Measurements from ENCODE around the gene NBEAL1. TPM values are rescaled to one million over a fixed set of nuclear protein-coding genes. Genes with fewer than 3 reads are reported as not detected.

The NBEAL1 gene
- total and polyA plus RNA-seq, 9 donors = 4.6 to 36.2 (median 26.2) TPM

- peaks cover 1% of the 10 kb centered on the region for H3K4me1 ChIP-seq (ENCODE audit: insufficient read depth)
- no peak for DNase-seq
- no peaks in the 10 kb centered on the region for H3K36me3 ChIP-seq
- WGBS, 3 donors = 18 to 35% (median 20%) methylated on average over 1 of the region's 1 CpG
- TF ChIP-seq POLR2A (IDR thresholded peaks at IDR 0.05) (no peak), CTCF (IDR thresholded peaks at IDR 0.05) (no peak), EP300 (IDR thresholded peaks at IDR 0.05) (no peak)
- no peaks in the 10 kb centered on the region for H3K9me3 ChIP-seq
- intact Hi-C loops (cut with DNase I) = no loop called here
- H3K4me3 ChIP-seq = no peak overlapping the region
- no peaks in the 10 kb centered on the region for H3K27me3 ChIP-seq
- H3K27ac ChIP-seq = no peak overlapping the region
Observed at GRCh38 chr2:203022751-203023150, 8.1 kb downstream of the NBEAL1 start.

GRCh38 chr2:203025592-203025991, 10.9 kb downstream of the NBEAL1 start:
- DNase-seq = no peak
- no peak overlapping the region for H3K4me3 ChIP-seq
- TF ChIP-seq EP300 (IDR thresholded peaks at IDR 0.05) = no peak
- TF ChIP-seq CTCF (IDR thresholded peaks at IDR 0.05) = no peak
- no peak for TF ChIP-seq POLR2A (IDR thresholded peaks at IDR 0.05)
- H3K36me3 ChIP-seq = no peaks in the 10 kb centered on the region
- no peaks in the 10 kb centered on the region for H3K9me3 ChIP-seq
- intact Hi-C loops (cut with DNase I) = no loop called here
- peaks cover 1% of the 10 kb centered on the region for H3K4me1 ChIP-seq (ENCODE audit: insufficient read depth)
- no peaks in the 10 kb centered on the region for H3K27me3 ChIP-seq
- no peak overlapping the region for H3K27ac ChIP-seq

- DNase-seq = no peak
- no peak overlapping the region for H3K27ac ChIP-seq
- no peaks in the 10 kb centered on the region for H3K9me3 ChIP-seq
- peaks cover 2% of the 10 kb centered on the region for H3K4me1 ChIP-seq (ENCODE audit: insufficient read depth)
- H3K27me3 ChIP-seq = no peaks in the 10 kb centered on the region
- 94 to 97% (median 96%) methylated on average over 2 of the region's 2 CpGs for WGBS, 3 donors
- intact Hi-C loops (cut with DNase I) = no loop called here
- TF ChIP-seq CTCF (IDR thresholded peaks at IDR 0.05) = no peak
- no peak for TF ChIP-seq EP300 (IDR thresholded peaks at IDR 0.05)
- no peak for TF ChIP-seq POLR2A (IDR thresholded peaks at IDR 0.05)
- no peak overlapping the region for H3K4me3 ChIP-seq
- no peaks in the 10 kb centered on the region for H3K36me3 ChIP-seq
Observed at GRCh38 chr2:203030545-203030944, 15.9 kb downstream of the NBEAL1 start.

- Histone ChIP-seq H3K9me3 (no peaks in the 10 kb centered on the region), H3K36me3 (no peaks in the 10 kb centered on the region), H3K27me3 (no peaks in the 10 kb centered on the region), H3K4me3 (no peak overlapping the region), H3K27ac (no peak overlapping the region), H3K4me1 (ENCODE audit: insufficient read depth) (peaks cover 2% of the 10 kb centered on the region)
- intact Hi-C loops (cut with DNase I) = no loop called here
- WGBS, 3 donors = 76 to 88% (median 84%) methylated on average over 5 of the region's 5 CpGs
- DNase-seq = no peak
- no peak for TF ChIP-seq CTCF (IDR thresholded peaks at IDR 0.05)
- TF ChIP-seq EP300 (IDR thresholded peaks at IDR 0.05) = no peak
- no peak for TF ChIP-seq POLR2A (IDR thresholded peaks at IDR 0.05)
Observed at GRCh38 chr2:203030991-203031390, 16.3 kb downstream of the NBEAL1 start.

- H3K27me3 ChIP-seq = no peaks in the 10 kb centered on the region
- H3K4me3 ChIP-seq = no peak overlapping the region
- H3K36me3 ChIP-seq = no peaks in the 10 kb centered on the region
- no peak for DNase-seq
- no peaks in the 10 kb centered on the region for H3K9me3 ChIP-seq
- intact Hi-C loops (cut with DNase I) = no loop called here
- TF ChIP-seq EP300 (IDR thresholded peaks at IDR 0.05) (no peak), POLR2A (IDR thresholded peaks at IDR 0.05) (no peak), CTCF (IDR thresholded peaks at IDR 0.05) (no peak)
- peaks cover 2% of the 10 kb centered on the region for H3K4me1 ChIP-seq (ENCODE audit: insufficient read depth)
- no peak overlapping the region for H3K27ac ChIP-seq
Observed at GRCh38 chr2:203033395-203033794, 18.7 kb downstream of the NBEAL1 start.

All from ovary (tissue), 9 donors.